Measurements from ENCODE around the gene HSP90AB1.

- TF ChIP-seq EZH2 (IDR thresholded peaks at IDR 0.05; ENCODE audit: borderline replicate concordance, low read length) (no peak), CTCF (conservative IDR thresholded peaks at IDR 0.05 in 1 of 2, IDR thresholded peaks at IDR 0.05 in 1 of 2; ENCODE audit: extremely low read depth in 1 of 2, insufficient read depth in 1 of 2, low read depth in 1 of 2, low read length in 2 of 2) (no peak)
Observed at GRCh38 chr6:44292661-44293365, 45.9 kb downstream of the HSP90AB1 start.

All from mammary epithelial cell (primary cell).